GM19463 (cell line): ENCODE data around the gene DOCK6.

Source experiments
- ATAC-seq: cut with Tn5 transposase; IDR thresholded peaks from one replicate; pipeline ENCODE4 v1.9.1; 2021; ENCODE audit warnings: mild to moderate bottlenecking, moderate library complexity; ENCODE audit not compliant: unreplicated experiment

DOCK6 gene

GRCh38 chr19:11251217-11251616, 11.1 kb downstream of the DOCK6 start:
- ATAC-seq: no peak

DNA sequence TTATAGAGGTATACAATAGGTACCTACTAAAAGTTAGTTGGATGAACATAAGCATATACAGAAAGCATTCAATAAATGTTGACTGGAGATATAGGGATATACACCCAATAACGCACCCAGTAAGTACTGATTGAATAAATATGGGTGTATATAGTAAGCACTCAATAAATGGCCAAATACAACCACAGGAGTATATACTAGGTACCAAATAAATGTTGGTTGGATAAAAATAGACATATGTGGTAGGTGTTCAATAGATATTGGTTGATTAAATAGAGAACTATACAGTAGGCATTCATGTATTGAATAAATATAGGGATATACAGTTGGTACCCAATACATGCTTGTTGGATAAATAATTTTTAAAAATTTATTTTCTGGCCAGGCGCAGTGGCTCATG, 13.5 kb downstream of the DOCK6 start:
- no peak for ATAC-seq

GRCh38 chr19:11247934-11248333, 14.4 kb downstream of the DOCK6 start:
- ATAC-seq: no peak

- ATAC-seq: no peak
Measured at GRCh38 chr19:11247391-11247790, 14.9 kb downstream of the DOCK6 start.

GRCh38 chr19:11246941-11247340, 15.4 kb downstream of the DOCK6 start:
- no peak for ATAC-seq

DNA sequence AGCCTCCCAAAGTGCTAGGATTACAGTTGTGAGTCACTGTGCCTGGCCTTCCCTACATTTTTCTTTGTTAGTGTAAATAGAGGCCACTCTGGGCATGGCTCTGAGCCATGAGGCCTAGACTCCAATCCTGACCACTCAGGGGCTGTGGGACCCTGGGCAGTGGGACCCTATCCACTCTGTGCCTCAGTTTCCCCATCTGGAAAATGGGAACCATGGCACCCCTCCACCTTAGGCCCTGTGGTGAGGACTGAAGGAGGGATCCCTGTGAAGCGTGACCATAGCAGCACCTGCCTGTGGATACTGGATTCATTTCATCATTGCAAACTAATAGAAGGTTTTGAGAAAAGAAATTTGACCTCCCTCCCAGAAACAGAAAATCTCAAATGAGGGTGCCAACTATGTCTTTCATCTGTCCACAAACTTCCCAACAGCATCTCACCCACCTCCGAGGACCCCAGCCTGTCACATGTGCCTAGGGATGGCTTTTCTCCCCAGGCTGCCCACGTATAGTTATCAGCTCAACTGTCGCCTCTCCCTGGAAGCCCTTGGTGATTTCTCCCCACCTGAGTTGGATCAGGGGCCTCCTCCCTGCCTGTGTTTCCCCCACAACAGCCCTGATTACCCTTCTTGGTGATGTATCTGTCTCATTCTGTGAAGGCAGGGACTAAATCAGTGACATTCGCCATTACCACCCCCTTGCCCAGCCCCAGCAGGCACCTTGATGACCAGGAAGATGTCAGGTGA, 17.3 kb downstream of the DOCK6 start:
- no peak for ATAC-seq

DNA sequence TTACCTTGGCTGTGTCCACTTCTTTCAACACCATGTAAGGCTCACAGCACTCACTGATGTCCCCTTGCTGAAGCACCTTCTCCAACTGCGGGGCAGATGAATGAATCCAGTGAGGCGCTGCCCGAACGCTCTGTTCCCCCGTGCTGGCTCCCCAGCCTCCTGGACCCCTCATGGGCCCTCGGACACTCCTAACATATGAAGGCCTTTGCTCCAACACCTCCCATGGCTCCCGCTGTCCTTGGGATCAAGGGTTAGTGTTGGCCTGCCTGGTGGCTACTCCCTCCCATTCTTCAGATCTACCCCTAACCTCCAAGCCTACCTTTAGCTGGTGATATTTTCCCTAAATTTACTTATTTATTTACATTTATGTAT, 18.5 kb downstream of the DOCK6 start:
- no peak for ATAC-seq

DNA sequence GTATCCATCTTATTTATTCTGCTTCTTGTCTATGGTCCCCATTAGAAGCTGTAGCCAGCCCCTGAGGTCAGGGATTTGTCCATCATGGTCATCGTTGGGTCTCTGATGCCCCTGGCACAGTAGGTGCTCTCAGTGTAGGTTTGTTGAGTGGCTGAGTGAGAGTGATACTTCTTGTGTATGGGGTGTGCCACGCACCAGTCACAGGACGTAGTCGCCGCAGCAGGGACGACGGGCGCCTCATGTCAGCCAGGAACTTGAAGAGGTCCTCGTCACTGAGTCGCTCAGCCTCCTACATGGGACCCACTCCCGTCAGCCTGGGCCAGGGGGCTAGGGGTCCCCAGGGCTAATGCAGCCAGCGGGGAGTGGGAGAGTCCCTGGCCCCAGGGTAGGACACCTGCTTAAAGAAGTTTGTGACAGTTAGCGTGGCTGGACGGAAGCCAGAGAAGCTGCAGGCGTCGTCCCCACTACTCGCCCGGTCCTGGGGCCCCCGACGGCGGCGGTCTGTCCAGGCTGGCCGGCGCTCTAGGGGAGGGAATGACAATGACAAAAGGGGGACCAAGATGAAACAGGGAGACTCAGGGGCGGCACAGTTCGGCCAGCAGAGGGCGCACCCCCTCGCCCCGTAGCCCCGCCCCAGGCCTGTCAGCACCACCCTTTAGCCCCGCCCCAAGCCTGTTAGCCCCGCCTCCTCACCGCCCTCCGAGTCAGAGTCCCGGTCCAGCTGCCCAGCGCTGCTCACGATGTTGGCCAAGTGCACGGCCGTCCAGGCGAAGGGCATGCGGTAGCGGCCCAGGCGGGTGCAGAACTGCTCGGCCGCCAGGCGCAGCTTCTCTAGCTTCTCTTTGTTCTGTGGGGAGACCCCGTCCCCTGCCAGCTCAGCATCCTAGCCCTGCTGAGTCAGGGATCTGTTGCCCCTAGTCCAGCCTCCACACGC, 19.2 kb downstream of the DOCK6 start:
- no peak for ATAC-seq

DNA sequence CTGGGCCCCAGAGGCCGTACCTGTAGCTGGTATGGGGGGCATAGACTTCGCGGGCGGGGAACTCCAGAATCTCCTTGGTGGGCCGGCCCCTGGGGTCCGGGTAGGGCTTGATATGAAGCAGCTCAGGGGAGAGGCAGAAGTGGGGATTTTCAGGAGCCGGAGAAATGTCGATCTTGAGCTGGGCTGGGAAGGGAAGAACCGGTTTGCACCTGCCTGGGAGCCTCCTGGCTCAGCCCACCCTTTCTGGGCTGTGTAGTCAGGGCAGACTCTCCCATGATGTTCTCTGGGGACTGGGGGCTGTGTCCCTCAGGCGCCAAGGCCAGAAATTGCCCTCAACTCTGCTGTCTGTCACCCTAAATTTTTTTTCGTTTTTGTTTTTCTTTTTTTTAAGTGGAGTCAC, 20.3 kb downstream of the DOCK6 start:
- no peak for ATAC-seq

DNA sequence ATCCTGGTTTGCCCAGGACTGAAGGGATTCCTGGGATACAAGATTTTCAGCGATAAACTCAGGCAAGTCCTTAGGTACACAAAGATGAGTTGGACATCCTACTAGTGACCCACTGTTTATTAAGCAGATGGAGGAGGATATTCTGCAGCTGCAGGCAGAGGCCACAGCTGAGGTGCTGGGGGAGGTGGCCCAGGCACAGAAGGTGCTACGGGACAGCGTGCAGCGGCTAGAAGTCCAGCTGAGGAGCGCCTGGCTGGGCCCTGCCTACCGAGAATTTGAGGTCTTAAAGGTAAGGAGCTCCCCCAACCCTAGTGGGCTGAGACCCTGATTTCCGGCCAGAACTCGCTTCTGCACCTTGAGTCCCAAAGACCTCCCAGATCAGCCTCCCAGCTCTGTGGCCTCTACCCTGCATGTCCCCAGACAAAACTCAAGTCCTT, 22.3 kb downstream of the DOCK6 start:
- ATAC-seq: no peak

DNA sequence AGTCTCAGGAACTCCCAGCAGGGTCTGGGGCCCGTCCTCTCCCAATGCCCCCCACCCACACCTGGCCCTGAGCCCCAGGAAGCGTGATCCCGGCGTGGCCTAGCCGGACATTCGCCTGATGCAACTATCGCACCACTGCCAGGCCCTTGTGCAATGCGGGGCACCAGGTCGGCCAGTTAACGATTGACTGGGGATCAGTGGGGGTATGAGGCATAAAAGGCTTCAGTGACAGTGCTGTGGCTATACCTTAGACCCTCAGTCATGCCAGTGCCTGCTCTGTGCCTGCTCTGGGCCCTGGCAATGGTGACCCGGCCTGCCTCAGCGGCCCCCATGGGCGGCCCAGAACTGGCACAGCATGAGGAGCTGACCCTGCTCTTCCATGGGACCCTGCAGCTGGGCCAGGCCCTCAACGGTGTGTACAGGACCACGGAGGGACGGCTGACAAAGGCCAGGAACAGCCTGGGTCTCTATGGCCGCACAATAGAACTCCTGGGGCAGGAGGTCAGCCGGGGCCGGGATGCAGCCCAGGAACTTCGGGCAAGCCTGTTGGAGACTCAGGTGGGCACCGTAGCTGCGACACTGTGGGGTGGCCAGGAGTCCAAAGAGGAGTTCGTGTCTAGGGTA, 22.8 kb downstream of the DOCK6 start, which contains the start of gene ANGPTL8:
ANGPTL8 (plus strand) TSS at position 243 of the 624 bp plus-strand sequence; CDS start at position 262, 19 bp downstream.
- no peak for ATAC-seq

- no peak for ATAC-seq
Measured at GRCh38 chr19:11238781-11239376, 23.4 kb downstream of the DOCK6 start.

DNA sequence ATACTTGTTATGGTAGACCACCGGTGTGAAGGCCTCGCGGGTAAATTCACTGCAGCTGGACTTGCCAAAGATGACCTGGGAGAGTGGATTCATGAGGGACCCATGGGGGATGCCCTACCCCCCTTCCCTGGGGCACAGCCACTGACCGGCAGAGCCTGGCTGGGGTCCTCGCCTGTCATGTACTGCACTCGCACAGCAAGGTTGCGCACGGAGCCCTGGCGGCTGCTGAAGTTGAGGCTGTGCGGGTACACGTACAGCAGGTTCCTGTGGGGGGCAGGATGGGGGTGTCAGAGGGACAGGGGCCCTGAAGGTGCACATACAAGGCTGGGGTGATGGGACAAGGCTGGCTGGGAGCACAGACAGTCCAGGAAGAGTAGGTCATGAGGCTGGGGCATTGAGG, 24.3 kb downstream of the DOCK6 start:
- ATAC-seq: no peak

DNA sequence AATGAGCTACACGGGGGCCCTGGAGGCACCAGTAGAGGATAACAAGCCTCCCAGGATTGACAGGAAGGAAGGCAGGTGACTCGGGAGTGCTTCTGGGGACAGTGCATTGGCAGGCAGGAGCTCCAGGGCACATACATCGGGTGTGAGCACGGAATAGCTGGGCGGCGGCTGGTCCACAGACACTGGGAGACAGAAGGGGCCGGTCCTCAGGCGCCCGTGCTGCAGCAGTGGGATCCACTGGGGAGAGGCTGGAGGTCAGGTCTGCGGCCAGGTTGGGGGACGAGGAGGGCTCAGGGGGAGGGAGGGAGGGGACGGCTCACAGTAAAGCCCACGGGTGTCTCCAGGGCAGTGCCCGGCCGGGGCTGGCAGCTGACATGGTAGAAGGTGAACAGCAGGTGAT, 25.0 kb downstream of the DOCK6 start:
- ATAC-seq: no peak

DNA sequence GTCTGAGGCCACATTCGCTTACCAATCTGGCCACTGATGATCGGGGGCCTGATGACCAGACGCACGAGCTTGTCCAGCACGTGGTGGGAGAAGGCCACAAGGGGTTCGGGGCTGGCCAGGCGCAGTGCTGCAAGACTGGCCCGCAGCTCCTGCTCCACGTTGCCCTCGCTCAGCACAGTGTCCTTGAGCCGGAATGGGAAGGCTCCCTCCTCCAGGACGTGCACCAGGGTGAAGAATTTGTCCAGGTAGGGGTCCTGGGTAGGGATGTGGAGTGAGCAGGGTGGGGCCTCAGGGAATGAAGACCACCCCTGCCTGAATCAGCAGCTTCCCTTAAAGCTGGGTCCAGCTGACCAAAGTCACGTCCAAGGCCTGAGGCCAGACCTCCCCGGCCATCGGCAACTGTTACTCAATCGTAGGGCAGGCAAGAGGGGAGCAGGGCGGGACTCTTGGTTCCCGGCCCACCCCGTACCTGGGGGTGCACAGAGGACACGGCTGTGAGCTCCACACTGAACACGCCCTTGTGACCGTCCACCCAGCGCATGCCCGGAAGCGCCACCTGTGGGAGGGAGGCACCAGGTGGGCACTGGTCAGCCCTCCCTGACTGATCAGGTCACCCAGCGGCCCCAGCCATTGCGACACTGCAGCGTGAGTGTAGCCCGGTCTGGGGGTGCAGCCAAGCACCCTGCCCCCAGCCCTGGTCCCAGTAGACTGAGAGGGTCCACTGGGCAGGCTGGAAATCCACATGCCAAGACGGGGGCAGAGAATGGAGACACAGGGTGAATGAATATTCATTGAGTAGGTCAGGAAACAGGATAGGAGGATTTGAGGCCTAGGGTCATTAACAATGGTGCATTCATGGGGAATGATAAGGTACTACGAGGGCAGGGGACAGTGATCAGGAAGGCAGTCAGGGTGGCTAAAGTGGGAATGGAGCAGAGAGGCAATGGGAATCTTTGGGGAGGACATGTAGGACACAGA, 25.7 kb downstream of the DOCK6 start:
- ATAC-seq: no peak

- ATAC-seq: no peak
Measured at GRCh38 chr19:11234486-11235075, 27.7 kb downstream of the DOCK6 start.

DNA sequence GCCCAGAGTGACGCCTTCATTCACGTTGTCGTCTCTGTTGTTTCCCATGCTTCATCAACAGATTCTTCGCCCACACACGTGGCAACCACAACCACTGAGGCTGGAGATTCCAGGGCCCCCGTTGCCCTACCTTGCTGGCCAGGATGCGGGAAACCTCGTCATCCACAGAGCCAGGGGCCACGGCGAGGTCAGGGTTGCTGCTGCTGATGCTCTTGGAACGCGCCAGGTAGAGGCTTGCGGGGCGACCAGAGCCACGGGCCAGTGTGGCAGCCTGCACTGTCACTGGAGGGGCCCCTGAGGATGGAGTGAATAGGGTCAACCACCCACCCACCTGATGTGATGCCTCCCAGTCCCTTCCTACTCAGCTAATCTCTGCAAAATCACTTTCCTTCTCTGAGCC, 29.3 kb downstream of the DOCK6 start:
- ATAC-seq: no peak

- ATAC-seq: no peak
Measured at GRCh38 chr19:11232555-11232954, 29.8 kb downstream of the DOCK6 start.

DNA sequence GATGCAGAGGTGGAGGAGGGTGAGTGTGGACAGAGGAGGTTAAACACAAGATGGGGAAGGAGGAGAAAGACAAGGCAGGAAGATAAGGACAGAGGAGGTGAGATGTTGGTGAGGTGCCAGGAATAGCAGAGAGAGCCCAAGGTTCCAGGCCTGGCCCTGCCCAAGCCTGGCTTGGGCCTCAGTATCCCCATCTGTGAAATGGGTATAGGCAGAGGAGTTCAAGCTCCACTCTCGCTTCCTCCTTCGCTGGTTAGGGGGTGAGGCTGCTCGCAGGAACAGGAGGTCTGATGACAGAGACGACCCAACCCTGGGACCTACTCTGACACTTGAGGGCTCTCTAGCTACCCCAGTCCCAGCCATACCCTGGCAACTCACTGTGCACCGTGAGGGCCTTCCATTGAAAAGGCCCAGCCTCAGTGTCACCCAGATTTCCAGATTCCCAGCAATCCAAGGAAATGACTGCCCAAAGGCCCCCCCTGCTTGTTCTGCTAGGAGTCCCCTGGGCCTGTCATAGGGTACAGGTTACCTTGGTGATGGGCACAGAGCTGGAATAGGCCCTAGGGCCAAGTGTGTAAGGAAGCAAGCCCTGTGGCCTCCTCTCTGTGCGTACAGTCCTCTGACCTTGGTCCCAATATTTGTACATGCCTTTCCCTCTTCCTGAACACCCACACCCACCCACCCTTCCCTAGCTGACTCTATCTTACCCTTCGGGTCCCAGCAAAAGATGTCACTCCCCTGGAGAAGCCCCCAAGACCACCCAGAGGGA, 31.5 kb downstream of the DOCK6 start:
- ATAC-seq: no peak
